H1 (cell line): ENCODE measurements around the gene PDPK1. TPM values are rescaled to one million over a fixed set of nuclear protein-coding genes. Genes with fewer than 3 reads are reported as not detected.

Experiments used
- CTCF ChIA-PET: fragments of 300-600 bp; sonication (Branson Sonifier 250); formaldehyde crosslinking; loops from one replicate; lab custom pipeline; 2021; ENCODE audit not compliant: partially characterized antibody; lab: Charles Lee
- POLR2A ChIA-PET: fragments of 300-600 bp; sonication (Branson Sonifier 250); formaldehyde crosslinking; loops from one replicate; lab custom pipeline; 2021; ENCODE audit warnings: inconsistent platforms; ENCODE audit not compliant: partially characterized antibody; lab: Charles Lee
- DNase-seq, 2 experiments: peaks; one replicate each; pipeline versions ENCODE4 v3.0.0 to v3.0.0-alpha.2; 2010 to 2022; ENCODE audit warnings: low spot score in 2 of 2, low read depth in 1 of 2, mixed read lengths in 1 of 2
- FAIRE-seq: peaks from 2 replicates; lab custom pipeline; 2011; peaks lifted over from hg19 to GRCh38; lab: Jason Lieb, UNC
- H2AFZ ChIP-seq: 2 replicates; pipeline ENCODE4 v1.8.1; 2012; ENCODE audit warnings: low read length, inconsistent platforms
- H2AK5ac ChIP-seq: 2 replicates; pipeline ENCODE4 v1.6.1; 2013; ENCODE audit warnings: low read depth, low read length
- H2BK120ac ChIP-seq: replicated peaks from 2 replicates; pipeline ENCODE3; 2013; ENCODE audit warnings: low read depth, low read length, inconsistent platforms
- H2BK12ac ChIP-seq: 2 replicates; pipeline ENCODE4 v1.6.1; 2013; ENCODE audit warnings: low read depth, low read length
- H2BK15ac ChIP-seq: 2 replicates; pipeline ENCODE4 v1.6.1; 2013; ENCODE audit warnings: low read length
- H2BK20ac ChIP-seq: 2 replicates; pipeline ENCODE4 v1.6.1; 2013; ENCODE audit warnings: low read length
- H2BK5ac ChIP-seq: 2 replicates; pipeline ENCODE4 v1.6.1; 2013; ENCODE audit warnings: low read depth, low read length
- H3K14ac ChIP-seq: 2 replicates; pipeline ENCODE4 v1.6.1; 2013; ENCODE audit warnings: inconsistent platforms; ENCODE audit not compliant: insufficient read length
- H3K18ac ChIP-seq: 2 replicates; pipeline ENCODE4 v1.6.1; 2013; ENCODE audit warnings: low read length; ENCODE audit errors: extremely low read depth
- H3K23ac ChIP-seq: 2 replicates; pipeline ENCODE4 v1.6.1; 2013; ENCODE audit warnings: inconsistent platforms; ENCODE audit not compliant: insufficient read length
- H3K23me2 ChIP-seq: 2 replicates; pipeline ENCODE4 v1.6.1; 2013; ENCODE audit warnings: low read depth, low read length
- H3K27ac ChIP-seq: 2 replicates; pipeline ENCODE4 v1.6.1; 2011; ENCODE audit warnings: low read depth, low read length, inconsistent platforms
- H3K27me3 ChIP-seq, 4 experiments: replicated peaks in 1 of 4; 1 replicate in 1 of 4; 2 replicates in 3 of 4; pipeline versions ENCODE4 v1.6.1 to v1.8.1; 2011 to 2013; ENCODE audit warnings: low read length in 3 of 4, mild to moderate bottlenecking in 3 of 4, inconsistent platforms in 2 of 4, mixed read lengths in 2 of 4, moderate library complexity in 1 of 4; ENCODE audit not compliant: control insufficient read depth in 3 of 4, insufficient read depth in 3 of 4; ENCODE audit errors: extremely low read depth in 1 of 4
- H3K36me3 ChIP-seq, 4 experiments: 2 replicates each; pipeline versions ENCODE4 v1.6.1 to v1.8.1; 2011 to 2013; ENCODE audit warnings: mild to moderate bottlenecking in 4 of 4, low read length in 3 of 4, moderate library complexity in 2 of 4, control low read depth in 1 of 4, inconsistent platforms in 1 of 4; ENCODE audit not compliant: insufficient read depth in 4 of 4, control insufficient read depth in 2 of 4
- H3K4ac ChIP-seq: replicated peaks from 2 replicates; pipeline ENCODE3; 2013; ENCODE audit warnings: low read length, low read depth, mixed read lengths, inconsistent platforms; ENCODE audit not compliant: insufficient read length
- H3K4me1 ChIP-seq, 4 experiments: replicated peaks in 1 of 4; 1 replicate in 1 of 4; 2 replicates in 3 of 4; pipeline versions ENCODE4 v1.6.1 to v1.8.1; 2011 to 2013; ENCODE audit warnings: low read length in 3 of 4, inconsistent platforms in 2 of 4, mixed read lengths in 1 of 4; ENCODE audit not compliant: insufficient read depth in 4 of 4, control insufficient read depth in 3 of 4
- H3K4me2 ChIP-seq, 2 experiments: 2 replicates each; pipeline versions ENCODE4 v1.6.1 to v1.8.1; 2011 to 2013; ENCODE audit warnings: low read depth in 2 of 2, low read length in 2 of 2, control low read depth in 1 of 2, inconsistent platforms in 1 of 2, mild to moderate bottlenecking in 1 of 2; ENCODE audit not compliant: insufficient read depth in 1 of 2
- H3K4me3 ChIP-seq, 4 experiments: fragments of 200-600, 300-600 bp in 1 of 4; sonication (generic), shearing (Covaris generic), sonication (Bioruptor Twin) in 1 of 4; 2 replicates each; pipeline versions ENCODE4 v1.5.1 to v1.8.1; 2011 to 2016; ENCODE audit warnings: low read length in 4 of 4, low read depth in 3 of 4, control low read depth in 2 of 4, inconsistent platforms in 2 of 4, mild to moderate bottlenecking in 2 of 4, mixed read lengths in 1 of 4, moderate library complexity in 1 of 4; ENCODE audit not compliant: insufficient read depth in 2 of 4; ENCODE audit errors: extremely low read depth in 1 of 4
- H3K56ac ChIP-seq: replicated peaks from 2 replicates; pipeline ENCODE3; 2013; ENCODE audit warnings: low read depth, mild to moderate bottlenecking, mixed read lengths, low read length, inconsistent platforms; ENCODE audit not compliant: insufficient read length
- H3K79me1 ChIP-seq: 2 replicates; pipeline ENCODE4 v1.6.1; 2013; ENCODE audit warnings: low read depth, low read length, control low read depth
- H3K79me2 ChIP-seq, 2 experiments: 2 replicates each; pipeline versions ENCODE4 v1.6.1 to v1.8.1; 2012 to 2013; ENCODE audit warnings: low read length in 2 of 2, mild to moderate bottlenecking in 2 of 2, inconsistent platforms in 1 of 2; ENCODE audit not compliant: insufficient read depth in 2 of 2, control insufficient read depth in 1 of 2
- H3K9ac ChIP-seq, 4 experiments: replicated peaks in 1 of 4; 1 replicate in 1 of 4; 2 replicates in 3 of 4; pipeline versions ENCODE4 v1.6.1 to v1.8.1; 2011 to 2013; ENCODE audit warnings: low read depth in 3 of 4, low read length in 3 of 4, control low read depth in 2 of 4, mild to moderate bottlenecking in 2 of 4, moderate library complexity in 2 of 4, inconsistent platforms in 1 of 4; ENCODE audit errors: extremely low read depth in 1 of 4
- H3K9me3 ChIP-seq, 2 experiments: 2 replicates each; pipeline versions ENCODE4 v1.6.1 to v1.8.1; 2012 to 2013; ENCODE audit warnings: mild to moderate bottlenecking in 2 of 2, moderate library complexity in 2 of 2, control low read depth in 1 of 2, inconsistent platforms in 1 of 2, low read depth in 1 of 2, low read length in 1 of 2, mixed read lengths in 1 of 2; ENCODE audit not compliant: insufficient read depth in 2 of 2
- H4K20me1 ChIP-seq, 2 experiments: replicated peaks in 1 of 2; 2 replicates each; pipeline versions ENCODE3 to v1.8.1; 2011 to 2013; ENCODE audit warnings: inconsistent platforms in 2 of 2, low read length in 2 of 2, mild to moderate bottlenecking in 1 of 2; ENCODE audit not compliant: insufficient read depth in 2 of 2, control insufficient read depth in 1 of 2
- H4K5ac ChIP-seq: 2 replicates; pipeline ENCODE4 v1.6.1; 2013; ENCODE audit warnings: low read length, low read depth, mixed read lengths, inconsistent platforms; ENCODE audit not compliant: insufficient read length
- H4K8ac ChIP-seq: 2 replicates; pipeline ENCODE4 v1.8.0; 2013; ENCODE audit warnings: mild to moderate bottlenecking, moderate library complexity, low read length, inconsistent platforms; ENCODE audit not compliant: insufficient read depth; ENCODE audit errors: extremely low read depth
- H4K91ac ChIP-seq: replicated peaks from 2 replicates; pipeline ENCODE3; 2013; ENCODE audit warnings: low read length, mixed read lengths, inconsistent platforms; ENCODE audit not compliant: insufficient read length
- CHD2 ChIP-seq: IDR thresholded peaks from 2 replicates; pipeline ENCODE4 v1.6.1; 2012; ENCODE audit warnings: low read length, improper control_type of control experiment
- SP2 ChIP-seq: IDR thresholded peaks from 2 replicates; pipeline ENCODE4 v1.6.1; 2012; ENCODE audit warnings: mild to moderate bottlenecking, low read length, inconsistent platforms
- WGBS, 2 experiments: shearing (Covaris generic) in 1 of 2; methylation state at CpG; one replicate each; pipeline versions ENCODE4 v1.1.6 to v1.1.7; 2013 to 2015; ENCODE audit warnings: low lambda C conversion rate in 2 of 2, mixed read lengths in 2 of 2, inconsistent platforms in 1 of 2, low coverage in 1 of 2, missing lambda C conversion rate in 1 of 2; ENCODE audit not compliant: insufficient replicate concordance in 2 of 2, insufficient coverage in 1 of 2, insufficient read length in 1 of 2; ENCODE audit errors: extremely low coverage in 1 of 2, missing lambda C conversion rate in 1 of 2; 5-methylcytosine and 5-hydroxymethylcytosine counted together
- polyA plus RNA-seq, 7 experiments: library from polyadenylated mRNA; depleted of rRNA in 3 of 7; stranded (reverse) in 5 of 7; unstranded in 2 of 7; fragments of >200 nt in 5 of 7; fragments of 200-250 nt in 2 of 7; gene quantifications; 1 replicate in 5 of 7; 2 replicates in 1 of 7; 4 replicates in 1 of 7; pipeline versions ENCODE4 v1.2.1 to v1.2.3, GENCODE V29; 2011 to 2013; ENCODE audit warnings: missing spikeins in 2 of 7, mixed read lengths in 2 of 7
- total RNA-seq: library from RNA; stranded (reverse); fragmentation: NEBNext Ultra II Directional; extraction: Animal tissue kit (Norgen Biotek cat#: 25700); gene quantifications from 2 replicates; pipeline ENCODE4 v1.2.1, GENCODE V29; 2021

The PDPK1 gene
- total and polyA plus RNA-seq, 2 of the 8 experiments (the other 6 are each of a cell fraction or from before 2014, with no cell fraction given) = 17.1 to 27.8 TPM

- H3K4me3 ChIP-seq = no peak overlapping the region
- WGBS, 2 experiments = 92% methylated on average over 21 of the region's 21 CpGs; no CpG with 5 or more reads in 1 of the 2 experiments
- H3K56ac ChIP-seq = no peak overlapping the region
- H3K9ac ChIP-seq = no peak overlapping the region
- DNase-seq = no peak
- CTCF ChIA-PET = interaction anchor here (0.8 to 1.4 kb wide), 6 partner anchors 10 to 252 kb away, joined by 3 to 4 read pairs (median 4); partner anchors contain the start of gene TEDC2
- H4K91ac ChIP-seq = no peak overlapping the region
- TF ChIP-seq CHD2 (no peak), SP2 (no peak)
- H3K79me2 ChIP-seq = no peaks in the 10 kb centered on the region
- H4K8ac ChIP-seq = no peak overlapping the region
- no peak overlapping the region for H2AFZ ChIP-seq
- H3K23me2 ChIP-seq = no peaks in the 10 kb centered on the region
- H3K14ac ChIP-seq = no peak overlapping the region
- no peak overlapping the region for H3K18ac ChIP-seq
- peaks cover 0 to 15% (median 4%) of the 10 kb centered on the region in 4 experiments; a peak in 4 of 8 replicates for H3K36me3 ChIP-seq
- H2BK5ac ChIP-seq = no peak overlapping the region
- no peaks in the 10 kb centered on the region for H3K9me3 ChIP-seq
- no peak for FAIRE-seq
- POLR2A ChIA-PET = interaction anchor here (1.6 to 2.1 kb wide), 2 partner anchors 16 to 275 kb away, joined by 3 to 5 read pairs; partner anchors contain the start of gene ATP6V0C
- no peak overlapping the region for H2AK5ac ChIP-seq
- peaks cover 2 to 6% of the 10 kb centered on the region in 2 experiments for H4K20me1 ChIP-seq
- H3K79me1 ChIP-seq = no peaks in the 10 kb centered on the region; the same call in 1 of the 2 replicates
- H4K5ac ChIP-seq = no peak overlapping the region
- H3K23ac ChIP-seq = no peak overlapping the region
- H3K27me3 ChIP-seq = no peaks in the 10 kb centered on the region; a peak in 1 of 7 replicates
- no peak overlapping the region for H2BK12ac ChIP-seq
- H3K4me2 ChIP-seq = no peak overlapping the region
- H2BK20ac ChIP-seq = no peak overlapping the region
- no peak overlapping the region for H2BK15ac ChIP-seq
- no peak overlapping the region for H2BK120ac ChIP-seq
- H3K4ac ChIP-seq = no peak overlapping the region
- no peak overlapping the region for H3K27ac ChIP-seq
- peaks cover 0 to 13% (median 8%) of the 10 kb centered on the region in 4 experiments; a peak in 6 of 7 replicates for H3K4me1 ChIP-seq
Observed at GRCh38 chr16:2497116-2497630, 40.6 kb upstream of the PDPK1 start.
